H1 (cell line): ENCODE measurements around the gene TDRKH. TPM values are rescaled to one million over a fixed set of nuclear protein-coding genes. Genes with fewer than 3 reads are reported as not detected.
A peak's percentile ranks its signal among the peaks of the same experiment; 100 is the strongest.

Experiments
- CTCF ChIA-PET: fragments of 300-600 bp; sonication (Branson Sonifier 250); formaldehyde crosslinking; loops from one replicate; lab custom pipeline; 2021; ENCODE audit not compliant: partially characterized antibody; lab: Charles Lee
- POLR2A ChIA-PET: fragments of 300-600 bp; sonication (Branson Sonifier 250); formaldehyde crosslinking; loops from one replicate; lab custom pipeline; 2021; ENCODE audit warnings: inconsistent platforms; ENCODE audit not compliant: partially characterized antibody; lab: Charles Lee
- DNase-seq, 2 experiments: peaks; one replicate each; pipeline versions ENCODE4 v3.0.0 to v3.0.0-alpha.2; 2010 to 2022; ENCODE audit warnings: low spot score in 2 of 2, low read depth in 1 of 2, mixed read lengths in 1 of 2
- FAIRE-seq: peaks from 2 replicates; lab custom pipeline; 2011; peaks lifted over from hg19 to GRCh38; lab: Jason Lieb, UNC
- H2AFZ ChIP-seq: 2 replicates; pipeline ENCODE4 v1.8.1; 2012; ENCODE audit warnings: low read length, inconsistent platforms
- H2AK5ac ChIP-seq: 2 replicates; pipeline ENCODE4 v1.6.1; 2013; ENCODE audit warnings: low read depth, low read length
- H2BK120ac ChIP-seq: replicated peaks from 2 replicates; pipeline ENCODE3; 2013; ENCODE audit warnings: low read depth, low read length, inconsistent platforms
- H2BK12ac ChIP-seq: 2 replicates; pipeline ENCODE4 v1.6.1; 2013; ENCODE audit warnings: low read depth, low read length
- H2BK15ac ChIP-seq: 2 replicates; pipeline ENCODE4 v1.6.1; 2013; ENCODE audit warnings: low read length
- H2BK20ac ChIP-seq: 2 replicates; pipeline ENCODE4 v1.6.1; 2013; ENCODE audit warnings: low read length
- H2BK5ac ChIP-seq: 2 replicates; pipeline ENCODE4 v1.6.1; 2013; ENCODE audit warnings: low read depth, low read length
- H3K14ac ChIP-seq: 2 replicates; pipeline ENCODE4 v1.6.1; 2013; ENCODE audit warnings: inconsistent platforms; ENCODE audit not compliant: insufficient read length
- H3K18ac ChIP-seq: 2 replicates; pipeline ENCODE4 v1.6.1; 2013; ENCODE audit warnings: low read length; ENCODE audit errors: extremely low read depth
- H3K23ac ChIP-seq: 2 replicates; pipeline ENCODE4 v1.6.1; 2013; ENCODE audit warnings: inconsistent platforms; ENCODE audit not compliant: insufficient read length
- H3K23me2 ChIP-seq: 2 replicates; pipeline ENCODE4 v1.6.1; 2013; ENCODE audit warnings: low read depth, low read length
- H3K27ac ChIP-seq: 2 replicates; pipeline ENCODE4 v1.6.1; 2011; ENCODE audit warnings: low read depth, low read length, inconsistent platforms
- H3K27me3 ChIP-seq, 4 experiments: replicated peaks in 1 of 4; 1 replicate in 1 of 4; 2 replicates in 3 of 4; pipeline versions ENCODE4 v1.6.1 to v1.8.1; 2011 to 2013; ENCODE audit warnings: low read length in 3 of 4, mild to moderate bottlenecking in 3 of 4, inconsistent platforms in 2 of 4, mixed read lengths in 2 of 4, moderate library complexity in 1 of 4; ENCODE audit not compliant: control insufficient read depth in 3 of 4, insufficient read depth in 3 of 4; ENCODE audit errors: extremely low read depth in 1 of 4
- H3K36me3 ChIP-seq, 4 experiments: 2 replicates each; pipeline versions ENCODE4 v1.6.1 to v1.8.1; 2011 to 2013; ENCODE audit warnings: mild to moderate bottlenecking in 4 of 4, low read length in 3 of 4, moderate library complexity in 2 of 4, control low read depth in 1 of 4, inconsistent platforms in 1 of 4; ENCODE audit not compliant: insufficient read depth in 4 of 4, control insufficient read depth in 2 of 4
- H3K4ac ChIP-seq: replicated peaks from 2 replicates; pipeline ENCODE3; 2013; ENCODE audit warnings: low read length, low read depth, mixed read lengths, inconsistent platforms; ENCODE audit not compliant: insufficient read length
- H3K4me1 ChIP-seq, 4 experiments: replicated peaks in 1 of 4; 1 replicate in 1 of 4; 2 replicates in 3 of 4; pipeline versions ENCODE4 v1.6.1 to v1.8.1; 2011 to 2013; ENCODE audit warnings: low read length in 3 of 4, inconsistent platforms in 2 of 4, mixed read lengths in 1 of 4; ENCODE audit not compliant: insufficient read depth in 4 of 4, control insufficient read depth in 3 of 4
- H3K4me2 ChIP-seq, 2 experiments: 2 replicates each; pipeline versions ENCODE4 v1.6.1 to v1.8.1; 2011 to 2013; ENCODE audit warnings: low read depth in 2 of 2, low read length in 2 of 2, control low read depth in 1 of 2, inconsistent platforms in 1 of 2, mild to moderate bottlenecking in 1 of 2; ENCODE audit not compliant: insufficient read depth in 1 of 2
- H3K4me3 ChIP-seq, 4 experiments: fragments of 200-600, 300-600 bp in 1 of 4; sonication (generic), shearing (Covaris generic), sonication (Bioruptor Twin) in 1 of 4; 2 replicates each; pipeline versions ENCODE4 v1.5.1 to v1.8.1; 2011 to 2016; ENCODE audit warnings: low read length in 4 of 4, low read depth in 3 of 4, control low read depth in 2 of 4, inconsistent platforms in 2 of 4, mild to moderate bottlenecking in 2 of 4, mixed read lengths in 1 of 4, moderate library complexity in 1 of 4; ENCODE audit not compliant: insufficient read depth in 2 of 4; ENCODE audit errors: extremely low read depth in 1 of 4
- H3K56ac ChIP-seq: replicated peaks from 2 replicates; pipeline ENCODE3; 2013; ENCODE audit warnings: low read depth, mild to moderate bottlenecking, mixed read lengths, low read length, inconsistent platforms; ENCODE audit not compliant: insufficient read length
- H3K79me1 ChIP-seq: 2 replicates; pipeline ENCODE4 v1.6.1; 2013; ENCODE audit warnings: low read depth, low read length, control low read depth
- H3K79me2 ChIP-seq, 2 experiments: 2 replicates each; pipeline versions ENCODE4 v1.6.1 to v1.8.1; 2012 to 2013; ENCODE audit warnings: low read length in 2 of 2, mild to moderate bottlenecking in 2 of 2, inconsistent platforms in 1 of 2; ENCODE audit not compliant: insufficient read depth in 2 of 2, control insufficient read depth in 1 of 2
- H3K9ac ChIP-seq, 4 experiments: replicated peaks in 1 of 4; 1 replicate in 1 of 4; 2 replicates in 3 of 4; pipeline versions ENCODE4 v1.6.1 to v1.8.1; 2011 to 2013; ENCODE audit warnings: low read depth in 3 of 4, low read length in 3 of 4, control low read depth in 2 of 4, mild to moderate bottlenecking in 2 of 4, moderate library complexity in 2 of 4, inconsistent platforms in 1 of 4; ENCODE audit errors: extremely low read depth in 1 of 4
- H3K9me3 ChIP-seq, 2 experiments: 2 replicates each; pipeline versions ENCODE4 v1.6.1 to v1.8.1; 2012 to 2013; ENCODE audit warnings: mild to moderate bottlenecking in 2 of 2, moderate library complexity in 2 of 2, control low read depth in 1 of 2, inconsistent platforms in 1 of 2, low read depth in 1 of 2, low read length in 1 of 2, mixed read lengths in 1 of 2; ENCODE audit not compliant: insufficient read depth in 2 of 2
- H4K20me1 ChIP-seq, 2 experiments: replicated peaks in 1 of 2; 2 replicates each; pipeline versions ENCODE3 to v1.8.1; 2011 to 2013; ENCODE audit warnings: inconsistent platforms in 2 of 2, low read length in 2 of 2, mild to moderate bottlenecking in 1 of 2; ENCODE audit not compliant: insufficient read depth in 2 of 2, control insufficient read depth in 1 of 2
- H4K5ac ChIP-seq: 2 replicates; pipeline ENCODE4 v1.6.1; 2013; ENCODE audit warnings: low read length, low read depth, mixed read lengths, inconsistent platforms; ENCODE audit not compliant: insufficient read length
- H4K8ac ChIP-seq: 2 replicates; pipeline ENCODE4 v1.8.0; 2013; ENCODE audit warnings: mild to moderate bottlenecking, moderate library complexity, low read length, inconsistent platforms; ENCODE audit not compliant: insufficient read depth; ENCODE audit errors: extremely low read depth
- H4K91ac ChIP-seq: replicated peaks from 2 replicates; pipeline ENCODE3; 2013; ENCODE audit warnings: low read length, mixed read lengths, inconsistent platforms; ENCODE audit not compliant: insufficient read length
- ATF2 ChIP-seq: IDR thresholded peaks from 2 replicates; pipeline ENCODE4 v1.6.1; 2012; ENCODE audit warnings: low read length, inconsistent platforms
- BRCA1 ChIP-seq: IDR thresholded peaks from 2 replicates; pipeline ENCODE4 v1.6.1; 2012; ENCODE audit warnings: low read depth, low read length, improper control_type of control experiment
- HDAC6 ChIP-seq: IDR thresholded peaks from one replicate; pipeline ENCODE4 v1.7.1; 2012; ENCODE audit warnings: low read depth, mild to moderate bottlenecking, inconsistent platforms, low read length, moderate library complexity
- JUND ChIP-seq: IDR thresholded peaks from 2 replicates; pipeline ENCODE4 v1.6.1; 2011; ENCODE audit warnings: mild to moderate bottlenecking, improper control_type of control experiment, low read length
- POLR2A ChIP-seq, 2 experiments: IDR thresholded peaks; 1 replicate in 1 of 2; 2 replicates in 1 of 2; pipeline ENCODE4 v1.6.1; 2011; ENCODE audit warnings: low read depth in 2 of 2, low read length in 2 of 2, mild to moderate bottlenecking in 2 of 2; ENCODE audit errors: control extremely low read depth in 1 of 2
- POU5F1 ChIP-seq: IDR thresholded peaks from 2 replicates; pipeline ENCODE4 v1.6.1; 2011; ENCODE audit warnings: low read depth, mild to moderate bottlenecking, low read length, moderate library complexity
- RXRA ChIP-seq: IDR thresholded peaks from 2 replicates; pipeline ENCODE4 v1.6.1; 2011; ENCODE audit warnings: low read depth, mild to moderate bottlenecking, low read length, moderate library complexity; ENCODE audit not compliant: insufficient read depth
- SIRT6 ChIP-seq: IDR thresholded peaks from one replicate; pipeline ENCODE4 v1.7.1; 2012; ENCODE audit warnings: low read length, inconsistent platforms
- TAF7 ChIP-seq: optimal IDR thresholded peaks from 2 replicates; pipeline ENCODE3; 2011; ENCODE audit warnings: low read depth, mild to moderate bottlenecking, inconsistent platforms, low read length, moderate library complexity, borderline replicate concordance
- TEAD4 ChIP-seq: IDR thresholded peaks from 2 replicates; pipeline ENCODE4 v1.6.1; 2012; ENCODE audit warnings: low read depth, low read length, inconsistent platforms, mixed read lengths
- WGBS, 2 experiments: shearing (Covaris generic) in 1 of 2; methylation state at CpG; one replicate each; pipeline versions ENCODE4 v1.1.6 to v1.1.7; 2013 to 2015; ENCODE audit warnings: low lambda C conversion rate in 2 of 2, mixed read lengths in 2 of 2, inconsistent platforms in 1 of 2, low coverage in 1 of 2, missing lambda C conversion rate in 1 of 2; ENCODE audit not compliant: insufficient replicate concordance in 2 of 2, insufficient coverage in 1 of 2, insufficient read length in 1 of 2; ENCODE audit errors: extremely low coverage in 1 of 2, missing lambda C conversion rate in 1 of 2; 5-methylcytosine and 5-hydroxymethylcytosine counted together
- polyA plus RNA-seq, 7 experiments: library from polyadenylated mRNA; depleted of rRNA in 3 of 7; stranded (reverse) in 5 of 7; unstranded in 2 of 7; fragments of >200 nt in 5 of 7; fragments of 200-250 nt in 2 of 7; gene quantifications; 1 replicate in 5 of 7; 2 replicates in 1 of 7; 4 replicates in 1 of 7; pipeline versions ENCODE4 v1.2.1 to v1.2.3, GENCODE V29; 2011 to 2013; ENCODE audit warnings: missing spikeins in 2 of 7, mixed read lengths in 2 of 7
- total RNA-seq: library from RNA; stranded (reverse); fragmentation: NEBNext Ultra II Directional; extraction: Animal tissue kit (Norgen Biotek cat#: 25700); gene quantifications from 2 replicates; pipeline ENCODE4 v1.2.1, GENCODE V29; 2021

TDRKH gene
- total and polyA plus RNA-seq, 2 of the 8 experiments (the other 6 are each of a cell fraction or from before 2014, with no cell fraction given), result 9.9 to 26.1 TPM

GRCh38 chr1:151762941-151763921 is 27.1 kb downstream of the TDRKH start, which contains the start of gene MRPL9:
TSS of gene MRPL9 (minus strand) at chr1:151763496. CDS start at chr1:151763479, 17 bp downstream.
- CTCF ChIA-PET, result interaction anchor here (0.8 to 1.7 kb wide), 11 partner anchors 11 to 169 kb away, joined by 3 to 5 read pairs (median 3); partner anchors contain the start of gene TDRKH
- peaks cover 9 to 30% (median 23%) of the 10 kb centered on the region in 4 experiments; a peak in 7 of 8 replicates for H3K36me3 ChIP-seq
- TF ChIP-seq ATF2, result no peak
- TF ChIP-seq BRCA1, result no peak
- TF ChIP-seq RXRA, result no peak
- TF ChIP-seq HDAC6, result no peak
- TF ChIP-seq JUND, result no peak
- TF ChIP-seq TAF7, result peak; percentile 77
- no peak for TF ChIP-seq SIRT6
- TF ChIP-seq POU5F1, result no peak
- TF ChIP-seq POLR2A (IDR thresholded peaks at IDR 0.05; ENCODE audit: control extremely low read depth in 1 of 2, low read depth in 2 of 2, low read length in 2 of 2), result peak; percentile 88 to 92
- no peak for TF ChIP-seq TEAD4

More at GRCh38 chr1:151762941-151763921, 27.1 kb downstream of the TDRKH start, which contains the start of gene MRPL9:
- Histone ChIP-seq H2BK12ac (no peak within 1 kb of the TSS), H3K4me2 (peak within 1 kb of the TSS; percentile 75 to 97), H3K4me3 (peak within 1 kb of the TSS; percentile 88 to 96 (median 92)), H2BK15ac (no peak within 1 kb of the TSS), H3K23ac (no peak within 1 kb of the TSS), H3K79me2 (peaks cover 0 to 3% of the 10 kb centered on the region in 2 experiments; a peak in 1 of 4 replicates), H4K5ac (peak within 1 kb of the TSS; percentile 74), H3K18ac (no peak within 1 kb of the TSS), H3K9ac (peak within 1 kb of the TSS; percentile 83 to 94 (median 92)), H4K91ac (no peak within 1 kb of the TSS), H3K27ac (peak within 1 kb of the TSS; percentile 85), H3K56ac (peak within 1 kb of the TSS; percentile 39), H2BK120ac (no peak within 1 kb of the TSS), H3K27me3 (no peaks in the 10 kb centered on the region), H2AK5ac (no peak within 1 kb of the TSS), H2BK20ac (no peak within 1 kb of the TSS), H3K4me1 (0 out of 7 replicates have a peak, but pooled peaks cover 0 to 1% (median 0%) of the 10 kb centered on the region in 4 experiments), H3K4ac (no peak within 1 kb of the TSS), H3K23me2 (peaks cover 4% of the 10 kb centered on the region; the same call in 1 of the 2 replicates), H2BK5ac (peak within 1 kb of the TSS; percentile 38; the same call in 1 of the 2 replicates), H2AFZ (peak within 1 kb of the TSS; percentile 98), H3K79me1 (no peaks in the 10 kb centered on the region), H4K8ac (peak within 1 kb of the TSS; percentile 98), H3K14ac (no peak within 1 kb of the TSS), H4K20me1 (no peaks in the 10 kb centered on the region), H3K9me3 (no peaks in the 10 kb centered on the region)
- POLR2A ChIA-PET, result interaction anchor here (0.7 to 2.3 kb wide), 22 partner anchors 9 to 224 kb away, joined by 3 to 15 read pairs (median 4); partner anchors contain the start of genes C2CD4D, RIIAD1, SNX27 and TDRKH
- WGBS, 2 experiments, result 3% methylated on average over 60 of the region's 68 CpGs; no CpG with 5 or more reads in 1 of the 2 experiments
- FAIRE-seq (no peak), DNase-seq (peak; percentile 36 to 91)
